Tibial nerve (tissue), 3 donors: Measurements from ENCODE around the gene H6PD.

Experiments
- CTCF ChIP-seq, 5 experiments: fragments of 200-600 bp in 3 of 5; fragments of 450-650 bp in 2 of 5; sonication (generic) in 3 of 5; IDR thresholded peaks; one replicate each; pipeline ENCODE4 v1.5.1; 2016 to 2019; ENCODE audit warnings: antibody characterized with exemption in 5 of 5, mild to moderate bottlenecking in 3 of 5, moderate library complexity in 2 of 5
- POLR2A ChIP-seq, 2 donors: fragments of 450-650 bp; IDR thresholded peaks; one replicate each; pipeline ENCODE4 v1.6.1; 2017; ENCODE audit warnings: antibody characterized with exemption in 2 of 2, mild to moderate bottlenecking in 2 of 2, moderate library complexity in 2 of 2

GRCh38 chr1:9282696-9282955, 48.1 kb downstream of the H6PD start:
- TF ChIP-seq CTCF (IDR thresholded peaks at IDR 0.05) (no peak), POLR2A (IDR thresholded peaks at IDR 0.05) (no peak)
